DMS 273 (cell line): Measurements from ENCODE around the gene C3orf52.

Experiments
- DNase-seq: peaks from one replicate; lab custom pipeline; 2025; ENCODE audit not compliant: unreplicated experiment; lab: John Stamatoyannopoulos, UW

C3orf52 gene

DNA sequence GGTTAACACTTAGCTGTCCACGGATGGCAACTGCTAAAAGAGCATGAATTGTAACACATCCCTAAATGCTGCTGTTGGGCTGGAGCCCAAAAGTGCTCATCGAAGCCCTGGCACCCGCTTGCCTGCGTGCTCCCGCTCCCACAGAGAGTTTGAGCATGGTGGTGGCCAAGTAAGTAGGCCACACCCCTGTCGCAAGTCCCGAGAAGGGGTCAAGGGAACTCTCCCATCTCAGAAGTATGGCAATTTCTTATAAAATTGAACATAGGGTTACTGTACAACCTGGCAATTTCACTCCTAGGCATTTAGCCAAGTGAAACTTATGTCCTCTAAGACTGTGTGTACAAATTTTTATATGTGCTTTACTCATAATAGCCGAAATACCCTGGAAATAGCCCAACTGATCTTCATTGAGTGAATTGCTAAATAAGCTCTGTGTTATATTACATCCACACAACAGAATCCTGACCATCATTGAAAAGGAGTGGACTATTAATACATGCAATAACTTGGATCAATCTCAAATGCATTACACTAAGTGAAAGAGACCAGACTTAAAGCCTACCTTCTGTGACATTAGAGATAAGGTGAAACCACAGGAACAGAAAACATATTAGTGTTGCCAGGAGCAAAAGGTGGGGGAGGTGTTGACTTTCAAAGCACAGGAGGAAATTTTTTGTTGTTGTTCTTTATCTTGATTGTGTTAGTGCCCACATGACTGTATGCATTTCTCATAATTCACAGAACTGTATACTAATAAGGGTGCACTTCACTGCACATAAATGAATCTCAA lies 48.3 kb downstream of the C3orf52 start:
- DNase-seq, result peak; percentile 34

GRCh38 chr3:112136046-112136445 lies 49.9 kb downstream of the C3orf52 start:
- no peak for DNase-seq

DNA sequence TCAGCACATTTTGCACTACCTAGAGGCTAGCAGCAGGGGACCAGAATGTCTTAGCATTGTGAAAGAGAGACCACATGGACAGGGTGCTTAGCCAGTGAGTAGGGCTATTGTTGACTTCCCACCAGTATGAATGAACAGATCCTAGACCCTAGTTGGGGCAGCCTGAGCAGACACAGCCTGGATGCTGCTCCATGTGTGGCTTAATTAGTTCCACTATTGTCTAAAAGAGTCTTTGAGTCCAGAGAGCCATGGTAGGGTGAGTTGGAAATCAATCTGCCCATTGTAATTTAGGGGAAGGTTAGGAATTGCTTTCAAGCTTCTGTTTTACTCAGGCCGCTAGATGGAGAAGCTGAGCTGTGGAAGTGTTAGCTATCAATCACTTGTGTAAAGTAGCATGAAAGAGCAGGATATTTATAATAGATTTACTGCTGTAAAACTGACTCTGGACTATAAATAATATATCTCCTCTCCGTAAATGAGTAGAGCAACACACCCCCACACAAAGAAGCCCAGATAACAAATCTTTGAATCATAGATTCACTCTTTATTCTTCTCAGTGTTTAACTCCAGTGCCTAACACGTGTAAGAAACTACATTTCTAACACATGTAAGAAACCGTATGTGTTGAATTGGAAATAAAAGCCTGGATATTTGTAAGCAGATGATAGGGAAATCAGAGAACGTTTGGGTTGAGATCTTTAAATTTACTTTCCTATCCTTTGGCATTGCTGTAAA lies 50.9 kb downstream of the C3orf52 start:
- DNase-seq, result peak; percentile 78

DNA sequence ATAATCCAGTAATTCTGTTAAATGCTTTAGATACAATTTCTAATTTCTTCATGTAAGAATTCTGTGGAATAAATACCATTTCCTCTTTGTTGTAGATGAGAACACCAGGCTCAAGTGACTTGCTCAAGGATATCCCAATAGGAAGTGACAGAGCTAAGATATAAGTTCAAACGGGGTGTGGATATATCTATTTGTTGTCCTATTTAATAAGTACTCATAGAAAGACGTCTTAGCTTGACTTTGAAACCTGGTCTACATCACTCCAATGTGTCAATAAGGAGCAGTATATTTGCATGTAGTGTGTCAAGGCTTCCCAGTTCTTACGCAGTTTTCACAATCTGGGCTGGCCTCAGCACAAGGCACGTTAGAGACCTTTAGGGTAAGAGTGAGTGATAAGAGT lies 51.6 kb downstream of the C3orf52 start:
- no peak for DNase-seq

DNA sequence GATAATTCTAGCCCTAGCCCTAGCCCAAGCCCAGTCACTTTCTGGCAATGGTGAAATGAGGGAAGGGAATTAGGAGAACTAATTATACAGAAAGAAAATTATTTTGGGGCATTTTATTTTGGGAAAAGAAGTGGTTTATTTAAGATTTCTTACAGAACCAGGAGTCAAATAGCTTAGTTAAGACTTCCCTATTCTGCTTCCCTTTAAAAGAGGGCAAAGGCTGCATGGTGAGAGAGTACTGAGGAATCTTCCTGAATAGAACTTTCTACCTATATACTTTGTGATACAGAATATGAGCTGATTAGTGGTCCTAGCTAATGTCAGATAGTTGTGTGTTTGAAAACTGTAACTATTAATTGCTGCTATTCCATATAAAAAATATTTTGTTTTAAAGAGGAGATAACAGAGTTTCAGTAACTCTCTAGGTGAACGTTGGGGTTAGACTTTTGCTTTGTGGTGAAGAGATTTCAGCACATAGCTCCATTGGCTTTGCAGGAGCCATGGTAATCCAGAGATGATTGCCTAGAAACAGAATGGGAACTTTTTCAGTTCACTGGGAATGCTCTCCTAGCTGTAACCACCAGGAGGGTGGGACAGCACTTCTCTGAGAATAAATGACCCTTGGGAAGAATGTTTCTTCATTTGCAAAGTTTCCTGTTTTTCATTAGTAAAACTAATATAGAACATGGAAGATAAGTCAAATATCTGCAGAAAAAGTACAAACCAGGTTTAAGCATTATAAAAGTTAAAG lies 52.2 kb downstream of the C3orf52 start:
- DNase-seq, result no peak

DNA sequence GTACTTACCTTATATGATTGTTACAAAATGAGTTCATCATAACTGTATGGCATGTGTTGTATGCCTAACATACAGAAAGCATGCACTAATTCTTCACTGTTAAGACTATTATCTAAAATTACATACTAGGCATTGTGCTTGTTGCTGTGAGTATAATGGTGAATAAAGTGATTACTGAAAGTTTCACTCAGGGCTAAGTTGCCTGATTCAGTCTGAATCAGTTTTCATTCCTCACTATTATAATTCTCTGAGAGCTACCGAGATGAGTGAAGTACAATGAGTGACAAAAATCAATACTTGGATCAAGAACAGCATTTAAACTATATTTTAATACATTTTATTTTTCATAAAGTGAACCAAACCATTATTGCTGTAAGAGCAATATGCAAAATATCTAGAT lies 54.4 kb downstream of the C3orf52 start:
- no peak for DNase-seq

GRCh38 chr3:112141293-112141692 lies 55.1 kb downstream of the C3orf52 start:
- no peak for DNase-seq

- DNase-seq, result no peak
Measured at GRCh38 chr3:112143251-112143650, 57.1 kb downstream of the C3orf52 start.

GRCh38 chr3:112143689-112144088 lies 57.5 kb downstream of the C3orf52 start:
- DNase-seq, result no peak

DNA sequence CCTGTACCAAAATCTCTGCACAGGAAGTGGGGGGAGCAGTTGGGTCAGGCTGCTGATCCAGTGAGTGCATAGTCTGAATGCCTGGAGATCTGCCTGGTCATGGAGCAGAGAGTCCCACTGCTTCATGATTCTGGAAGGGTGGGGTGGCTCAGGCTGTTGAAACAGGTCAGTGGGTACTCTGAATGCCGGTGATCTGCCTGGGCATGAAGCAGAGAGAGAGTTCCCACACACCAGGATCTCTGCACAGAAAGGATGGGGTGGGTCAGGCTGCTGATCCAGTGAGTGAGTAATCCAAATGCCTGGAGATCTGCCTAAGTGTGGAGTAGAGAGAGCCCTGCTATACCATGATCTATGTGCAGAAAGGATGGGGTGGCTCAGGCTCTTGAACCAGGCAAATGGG lies 62.9 kb downstream of the C3orf52 start:
- DNase-seq, result no peak

DNA sequence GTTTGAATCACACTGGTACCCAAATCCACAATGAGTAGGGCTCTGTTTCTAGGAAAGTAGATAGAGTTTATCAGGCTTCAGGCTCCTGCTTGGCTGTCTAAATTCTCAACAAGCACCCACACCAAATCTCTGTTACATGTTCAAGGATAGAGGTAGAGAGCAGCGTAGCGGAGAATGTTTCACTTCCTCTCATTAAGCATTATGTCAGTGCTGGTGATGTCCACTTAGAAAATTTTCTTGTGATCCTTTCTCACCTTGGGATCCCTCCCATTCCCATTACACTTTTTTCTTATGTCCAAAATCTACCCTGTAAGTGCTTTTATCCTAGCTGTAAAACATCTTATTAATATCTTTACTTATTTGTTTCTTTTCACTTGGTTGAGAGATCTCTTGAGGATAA lies 81.6 kb downstream of the C3orf52 start:
- no peak for DNase-seq
